ENCODE measurements around the gene C4orf54. TPM values are rescaled to one million over a fixed set of nuclear protein-coding genes. Genes with fewer than 3 reads are reported as not detected.

The C4orf54 gene
- total RNA-seq, 1 donor from 2014 or later, result not detected

DNA sequence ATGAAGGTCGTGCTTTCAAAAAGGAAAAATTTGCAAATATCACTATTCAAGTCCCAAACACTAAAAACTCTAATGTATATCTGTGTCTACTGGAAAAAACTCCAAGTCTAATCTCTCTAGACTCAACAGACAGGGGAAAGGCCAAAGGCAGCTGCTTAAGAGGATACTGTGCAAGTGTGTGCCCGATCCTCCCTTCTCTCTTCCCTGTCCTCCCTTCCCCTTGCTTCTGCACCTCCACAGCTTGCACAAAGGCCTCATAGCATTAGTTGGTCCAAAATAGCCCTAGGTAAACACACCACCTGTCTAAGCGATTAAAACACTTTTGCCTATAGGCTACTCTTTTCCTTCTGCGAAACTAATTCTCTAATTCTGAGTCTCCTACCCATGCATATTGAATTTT is 10.6 kb downstream of the C4orf54 start:
- TF ChIP-seq, protein P1, sequence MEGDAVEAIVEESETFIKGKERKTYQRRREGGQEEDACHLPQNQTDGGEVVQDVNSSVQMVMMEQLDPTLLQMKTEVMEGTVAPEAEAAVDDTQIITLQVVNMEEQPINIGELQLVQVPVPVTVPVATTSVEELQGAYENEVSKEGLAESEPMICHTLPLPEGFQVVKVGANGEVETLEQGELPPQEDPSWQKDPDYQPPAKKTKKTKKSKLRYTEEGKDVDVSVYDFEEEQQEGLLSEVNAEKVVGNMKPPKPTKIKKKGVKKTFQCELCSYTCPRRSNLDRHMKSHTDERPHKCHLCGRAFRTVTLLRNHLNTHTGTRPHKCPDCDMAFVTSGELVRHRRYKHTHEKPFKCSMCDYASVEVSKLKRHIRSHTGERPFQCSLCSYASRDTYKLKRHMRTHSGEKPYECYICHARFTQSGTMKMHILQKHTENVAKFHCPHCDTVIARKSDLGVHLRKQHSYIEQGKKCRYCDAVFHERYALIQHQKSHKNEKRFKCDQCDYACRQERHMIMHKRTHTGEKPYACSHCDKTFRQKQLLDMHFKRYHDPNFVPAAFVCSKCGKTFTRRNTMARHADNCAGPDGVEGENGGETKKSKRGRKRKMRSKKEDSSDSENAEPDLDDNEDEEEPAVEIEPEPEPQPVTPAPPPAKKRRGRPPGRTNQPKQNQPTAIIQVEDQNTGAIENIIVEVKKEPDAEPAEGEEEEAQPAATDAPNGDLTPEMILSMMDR (IDR thresholded peaks at IDR 0.05; ENCODE audit: insufficient read depth, low read length, poor library complexity, severe bottlenecking), result no peak
- DNase-seq (ENCODE audit: low read depth), result no peak
- Histone ChIP-seq H3K36me3 (ENCODE audit: control insufficient read depth, insufficient read depth, low read length) (no peaks in the 10 kb centered on the region), H3K4me3 (ENCODE audit: low read depth, low read length) (no peak overlapping the region), H3K27me3 (ENCODE audit: control insufficient read depth, insufficient read depth, low read length) (no peaks in the 10 kb centered on the region)

DNA sequence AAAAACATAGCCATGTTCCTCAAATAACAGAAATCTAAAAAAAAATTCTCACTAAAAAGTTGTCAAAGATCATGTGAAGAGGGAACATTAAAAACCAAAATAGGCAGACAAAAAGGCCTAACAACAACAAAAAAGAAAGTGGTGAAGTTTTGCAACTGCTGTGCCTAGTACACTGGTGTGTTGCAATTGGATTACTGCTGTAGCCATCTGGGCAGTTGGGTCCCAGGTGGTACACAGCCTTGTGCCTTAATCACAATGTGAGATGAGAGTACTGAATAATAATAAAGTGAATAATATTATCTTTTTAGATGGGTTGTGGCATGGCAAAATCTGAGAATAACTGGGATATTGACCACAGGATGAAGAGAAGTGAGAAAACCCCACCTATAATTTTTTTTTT is 12.0 kb downstream of the C4orf54 start:
- TF ChIP-seq, protein P1 (IDR thresholded peaks at IDR 0.05; ENCODE audit: insufficient read depth, low read length, poor library complexity, severe bottlenecking), result no peak
- H3K36me3 ChIP-seq (ENCODE audit: control insufficient read depth, insufficient read depth, low read length), result no peaks in the 10 kb centered on the region
- H3K27me3 ChIP-seq (ENCODE audit: control insufficient read depth, insufficient read depth, low read length), result no peaks in the 10 kb centered on the region
- no peak for DNase-seq (ENCODE audit: low read depth)
- no peak overlapping the region for H3K4me3 ChIP-seq (ENCODE audit: low read depth, low read length)

DNA sequence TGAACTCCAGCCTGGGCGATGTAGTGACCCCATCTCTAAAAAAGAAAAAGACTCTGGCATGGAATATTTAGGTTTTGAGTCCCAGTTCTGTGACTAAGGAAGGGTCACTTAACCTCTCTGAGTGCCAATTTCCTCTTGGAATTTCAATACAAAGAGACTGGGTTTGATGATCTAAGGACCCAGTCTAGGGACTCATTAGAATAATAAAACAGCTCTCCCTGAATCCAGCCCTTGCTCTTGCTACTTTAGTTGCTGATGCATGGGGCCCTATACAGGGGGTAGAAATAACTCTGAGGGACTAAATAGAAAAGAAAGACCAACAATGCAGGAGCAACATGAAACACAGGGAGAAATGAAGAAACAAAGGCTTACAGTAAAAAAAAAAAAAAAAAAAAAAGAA is 12.6 kb downstream of the C4orf54 start:
- TF ChIP-seq, protein P1 (IDR thresholded peaks at IDR 0.05; ENCODE audit: insufficient read depth, low read length, poor library complexity, severe bottlenecking), result no peak
- Histone ChIP-seq H3K27me3 (ENCODE audit: control insufficient read depth, insufficient read depth, low read length) (no peaks in the 10 kb centered on the region), H3K36me3 (ENCODE audit: control insufficient read depth, insufficient read depth, low read length) (no peaks in the 10 kb centered on the region), H3K4me3 (ENCODE audit: low read depth, low read length) (no peak overlapping the region)
- no peak for DNase-seq (ENCODE audit: low read depth)

DNA sequence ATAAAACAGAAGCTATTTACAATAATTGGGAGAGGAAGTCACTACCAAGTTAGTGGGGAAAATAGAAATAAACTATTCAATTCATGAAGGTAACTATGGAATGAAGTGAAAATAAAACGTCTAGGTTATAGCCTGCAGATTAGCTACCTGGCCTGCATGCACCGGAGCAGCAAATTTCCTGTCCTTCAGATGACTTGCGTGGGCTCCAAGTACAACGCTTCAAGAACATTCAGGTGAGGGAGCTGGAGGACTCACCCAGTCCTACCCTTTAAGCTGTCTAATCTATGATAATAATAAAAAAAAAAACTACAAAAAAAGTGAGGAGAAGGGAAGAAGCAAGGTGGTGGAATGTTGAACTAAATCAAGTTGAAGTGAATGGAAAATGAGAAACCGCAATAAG is 13.2 kb downstream of the C4orf54 start:
- H3K4me3 ChIP-seq (ENCODE audit: low read depth, low read length), result no peak overlapping the region
- no peaks in the 10 kb centered on the region for H3K27me3 ChIP-seq (ENCODE audit: control insufficient read depth, insufficient read depth, low read length)
- TF ChIP-seq, protein P1 (IDR thresholded peaks at IDR 0.05; ENCODE audit: insufficient read depth, low read length, poor library complexity, severe bottlenecking), result no peak
- H3K36me3 ChIP-seq (ENCODE audit: control insufficient read depth, insufficient read depth, low read length), result no peaks in the 10 kb centered on the region
- DNase-seq (ENCODE audit: low read depth), result no peak

DNA sequence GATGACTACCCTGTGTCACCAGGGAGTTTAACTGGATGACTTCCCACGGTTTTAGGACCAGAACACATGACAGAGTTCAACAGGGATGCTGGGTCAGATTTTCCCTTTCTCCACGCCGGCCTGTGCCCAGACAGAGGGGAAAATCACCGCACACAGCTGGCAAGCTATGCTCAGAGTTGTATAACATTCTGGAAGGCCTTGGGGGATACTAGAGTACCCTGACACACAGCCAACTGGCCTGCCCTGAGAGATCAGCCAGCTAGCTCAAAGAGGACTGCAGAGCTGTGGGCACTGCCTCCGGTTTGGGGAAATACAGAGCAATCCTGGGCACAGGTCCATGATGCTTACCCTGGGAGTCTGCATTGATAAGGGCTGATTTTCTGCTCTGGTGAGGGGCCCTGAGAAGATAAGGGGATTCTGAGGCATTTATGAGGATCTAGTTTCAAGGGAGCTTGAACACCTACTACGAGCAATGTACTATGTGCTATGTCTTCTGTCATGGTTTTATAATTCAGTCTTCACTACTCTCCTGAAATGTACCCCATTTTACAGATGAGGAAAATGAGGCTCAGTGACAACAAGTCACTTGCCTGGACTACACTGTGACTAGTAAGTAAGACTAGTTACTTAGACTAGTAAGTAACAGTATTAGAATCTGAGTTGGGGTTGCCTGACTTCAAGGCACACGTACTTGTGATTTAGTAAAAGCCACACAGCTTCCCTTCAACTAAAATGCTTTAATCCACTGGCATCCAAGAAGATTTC is 14.7 kb downstream of the C4orf54 start:
- H3K36me3 ChIP-seq (ENCODE audit: control insufficient read depth, insufficient read depth, low read length), result no peaks in the 10 kb centered on the region
- H3K4me3 ChIP-seq (ENCODE audit: low read depth, low read length), result no peak overlapping the region
- H3K27me3 ChIP-seq (ENCODE audit: control insufficient read depth, insufficient read depth, low read length), result no peaks in the 10 kb centered on the region
- TF ChIP-seq, protein P1 (IDR thresholded peaks at IDR 0.05; ENCODE audit: insufficient read depth, low read length, poor library complexity, severe bottlenecking), result no peak
- no peak for DNase-seq (ENCODE audit: low read depth)

DNA sequence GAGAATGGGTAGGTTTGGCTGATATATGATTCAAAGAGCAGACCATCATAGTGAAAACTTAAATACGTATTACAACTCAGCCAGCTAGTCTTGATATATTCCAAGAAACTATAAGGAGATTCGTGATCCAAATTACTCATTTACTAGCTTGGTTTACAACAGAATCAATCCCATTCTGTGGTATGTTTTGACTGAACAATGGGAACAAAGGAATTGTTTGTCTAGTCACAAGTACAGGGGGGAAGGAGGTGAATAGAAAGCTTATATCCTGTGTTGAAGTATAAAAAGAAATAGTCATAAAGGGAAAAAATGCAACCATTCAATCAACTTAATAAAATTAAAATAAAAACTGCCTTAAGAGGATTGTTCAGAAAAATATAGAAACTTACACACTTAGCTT is 17.0 kb downstream of the C4orf54 start:
- no peak overlapping the region for H3K4me3 ChIP-seq (ENCODE audit: low read depth, low read length)
- H3K27me3 ChIP-seq (ENCODE audit: control insufficient read depth, insufficient read depth, low read length), result no peaks in the 10 kb centered on the region
- TF ChIP-seq, protein P1 (IDR thresholded peaks at IDR 0.05; ENCODE audit: insufficient read depth, low read length, poor library complexity, severe bottlenecking), result no peak
- no peaks in the 10 kb centered on the region for H3K36me3 ChIP-seq (ENCODE audit: control insufficient read depth, insufficient read depth, low read length)
- no peak for DNase-seq (ENCODE audit: low read depth)

Measured in kidney epithelial cell (primary cell).